Panc1 (cell line): ENCODE results near the gene LACTB. TPM values are rescaled to one million over a fixed set of nuclear protein-coding genes. Genes with fewer than 3 reads are reported as not detected.

Experiments used
- ATAC-seq: fragments of 200-7000 bp; cut with Tn5 transposase; 2 replicates; pipeline ENCODE4 v1.9.1; 2020; ENCODE audit warnings: mild to moderate bottlenecking, moderate library complexity
- BruUV-seq: library from RNA; stranded (reverse); fragments of 400-500 nt; replicated peaks from 2 replicates; lab custom pipeline; 2021; lab: Mats Ljungman, UMichigan
- CTCF ChIA-PET: fragments of 300-600 bp; sonication (Branson Sonifier 250); formaldehyde crosslinking; loops from one replicate; lab custom pipeline; 2022; ENCODE audit warnings: antibody characterized with exemption; lab: Charles Lee
- POLR2A ChIA-PET: fragments of 300-600 bp; sonication (Branson Sonifier 250); formaldehyde crosslinking; loops from one replicate; lab custom pipeline; 2022; ENCODE audit warnings: antibody characterized with exemption; lab: Charles Lee
- DNase-seq: peaks from one replicate; pipeline ENCODE4 v3.0.0-alpha.2; 2010; ENCODE audit warnings: low read depth, low spot score
- H3K27ac ChIP-seq: 2 replicates; pipeline ENCODE4 v1.5.1; 2011; ENCODE audit warnings: mild to moderate bottlenecking, low read length, inconsistent platforms
- H3K27me3 ChIP-seq: fragments of 200-500 bp; sonication (Bioruptor generic); 2 replicates; pipeline ENCODE4 v1.6.0; 2014; ENCODE audit warnings: low read length, inconsistent platforms; ENCODE audit not compliant: control insufficient read depth, insufficient read depth
- H3K36me3 ChIP-seq: fragments of 200-500 bp; sonication (Bioruptor generic); 2 replicates; pipeline ENCODE4 v1.5.1; 2014; ENCODE audit warnings: inconsistent platforms, mild to moderate bottlenecking, low read length, moderate library complexity; ENCODE audit not compliant: control insufficient read depth, insufficient read depth
- H3K4me1 ChIP-seq: 2 replicates; pipeline ENCODE4 v1.5.1; 2011; ENCODE audit warnings: inconsistent platforms, mild to moderate bottlenecking, low read length, moderate library complexity; ENCODE audit not compliant: control insufficient read depth, insufficient read depth
- H3K4me3 ChIP-seq, 2 experiments: 2 replicates each; pipeline ENCODE4 v1.5.1; 2011 to 2012; ENCODE audit warnings: low read depth in 2 of 2, low read length in 2 of 2, mild to moderate bottlenecking in 2 of 2, inconsistent platforms in 1 of 2, moderate library complexity in 1 of 2
- H3K9me3 ChIP-seq: fragments of 200-500 bp; sonication (Bioruptor generic); 2 replicates; pipeline ENCODE4 v1.5.1; 2014; ENCODE audit warnings: low read depth, mild to moderate bottlenecking, inconsistent platforms, low read length, moderate library complexity; ENCODE audit not compliant: control insufficient read depth, insufficient read depth
- POLR2AphosphoS5 ChIP-seq: IDR thresholded peaks from 2 replicates; pipeline ENCODE4 v1.6.1; 2012; ENCODE audit warnings: mild to moderate bottlenecking, low read depth, low read length, moderate library complexity
- SIN3A ChIP-seq: IDR thresholded peaks from 2 replicates; pipeline ENCODE4 v1.6.1; 2012; ENCODE audit warnings: low read depth, mild to moderate bottlenecking, low read length, moderate library complexity, borderline replicate concordance; ENCODE audit not compliant: insufficient read depth
- TCF7L2 ChIP-seq: IDR thresholded peaks from 2 replicates; pipeline ENCODE4 v1.6.1; 2011; ENCODE audit warnings: mild to moderate bottlenecking, low read depth, low read length, inconsistent platforms
- in situ Hi-C: cut with HindIII; loops from 2 replicates; pipeline ENCODE4 v1.10.0; 2016; ENCODE audit warnings: low sequenced_read_pairs, low pct_unique_long_range_greater_than_20kb
- intact Hi-C: fragments of 100-400 bp; cut with micrococcal nuclease; formaldehyde crosslinking; loops from one replicate; pipeline ENCODE4 v1.10.0; 2022; ENCODE audit not compliant: unreplicated experiment
- total RNA-seq: library from RNA; stranded (reverse); gene quantifications from one replicate; pipeline ENCODE4 v1.2.1, GENCODE V29; 2021; ENCODE audit not compliant: unreplicated experiment
- TF ChIP-seq, protein P1 (sequence below), 2 experiments: IDR thresholded peaks; 2 replicates each; pipeline ENCODE4 v1.6.1; 2011 to 2012; ENCODE audit warnings: low read depth in 2 of 2, control low read depth in 1 of 2, low read length in 1 of 2, mild to moderate bottlenecking in 1 of 2, moderate library complexity in 1 of 2; ENCODE audit not compliant: insufficient read depth in 1 of 2
- TF ChIP-seq, protein P2 (sequence below): fragments of 450-650 bp; IDR thresholded peaks from 2 replicates; pipeline ENCODE4 v1.5.1; 2017; ENCODE audit warnings: mild to moderate bottlenecking

The LACTB gene
- total RNA-seq, 1 experiment from 2014 or later: 18.4 TPM

DNA sequence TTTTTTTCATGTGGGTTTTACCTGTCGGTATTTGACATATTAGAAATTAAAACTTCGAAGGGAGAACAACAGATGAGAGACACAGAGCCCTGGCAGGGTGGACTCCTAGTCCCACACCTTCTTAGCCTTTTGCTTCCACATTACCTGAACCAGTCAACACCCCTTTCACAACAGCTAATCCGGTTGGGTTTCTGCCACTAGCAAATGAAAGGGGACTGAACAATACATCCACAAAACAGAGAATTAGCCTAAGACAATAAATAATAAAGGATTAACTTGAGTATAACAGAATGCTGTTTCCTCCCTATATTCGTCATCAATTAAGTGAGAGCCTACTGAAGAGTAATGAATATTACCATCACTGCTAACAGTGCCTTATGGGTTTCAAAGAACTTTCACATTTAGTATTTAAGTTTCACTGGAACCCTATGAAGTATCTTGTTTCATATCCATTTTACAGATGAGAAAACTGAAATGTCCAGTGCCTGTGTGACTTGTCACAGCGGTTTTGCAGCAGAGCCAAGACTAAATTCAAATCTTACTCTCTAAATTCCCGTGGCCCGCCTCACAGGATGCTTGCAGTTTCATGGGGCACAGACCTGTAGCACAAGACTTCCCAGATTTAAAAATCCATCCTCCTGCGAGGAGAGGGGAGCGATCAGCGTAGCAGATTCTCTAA, 66.7 kb downstream of the LACTB start:
- POLR2A ChIA-PET: interaction anchor here (0.6 kb wide), 1 partner anchor 136 kb away, joined by 3 read pairs; no protein-coding TSS in a partner anchor
- Histone ChIP-seq H3K9me3 (no peaks in the 10 kb centered on the region), H3K27me3 (no peaks in the 10 kb centered on the region), H3K4me3 (peak overlapping the region; percentile 67 to 78), H3K4me1 (peaks cover 18% of the 10 kb centered on the region), H3K27ac (peak overlapping the region; percentile 76), H3K36me3 (no peaks in the 10 kb centered on the region; the same call in 1 of the 2 replicates)
- no TSS peak for BruUV-seq
- DNase-seq (no peak), ATAC-seq (no peak)
- TF ChIP-seq, protein P1, sequence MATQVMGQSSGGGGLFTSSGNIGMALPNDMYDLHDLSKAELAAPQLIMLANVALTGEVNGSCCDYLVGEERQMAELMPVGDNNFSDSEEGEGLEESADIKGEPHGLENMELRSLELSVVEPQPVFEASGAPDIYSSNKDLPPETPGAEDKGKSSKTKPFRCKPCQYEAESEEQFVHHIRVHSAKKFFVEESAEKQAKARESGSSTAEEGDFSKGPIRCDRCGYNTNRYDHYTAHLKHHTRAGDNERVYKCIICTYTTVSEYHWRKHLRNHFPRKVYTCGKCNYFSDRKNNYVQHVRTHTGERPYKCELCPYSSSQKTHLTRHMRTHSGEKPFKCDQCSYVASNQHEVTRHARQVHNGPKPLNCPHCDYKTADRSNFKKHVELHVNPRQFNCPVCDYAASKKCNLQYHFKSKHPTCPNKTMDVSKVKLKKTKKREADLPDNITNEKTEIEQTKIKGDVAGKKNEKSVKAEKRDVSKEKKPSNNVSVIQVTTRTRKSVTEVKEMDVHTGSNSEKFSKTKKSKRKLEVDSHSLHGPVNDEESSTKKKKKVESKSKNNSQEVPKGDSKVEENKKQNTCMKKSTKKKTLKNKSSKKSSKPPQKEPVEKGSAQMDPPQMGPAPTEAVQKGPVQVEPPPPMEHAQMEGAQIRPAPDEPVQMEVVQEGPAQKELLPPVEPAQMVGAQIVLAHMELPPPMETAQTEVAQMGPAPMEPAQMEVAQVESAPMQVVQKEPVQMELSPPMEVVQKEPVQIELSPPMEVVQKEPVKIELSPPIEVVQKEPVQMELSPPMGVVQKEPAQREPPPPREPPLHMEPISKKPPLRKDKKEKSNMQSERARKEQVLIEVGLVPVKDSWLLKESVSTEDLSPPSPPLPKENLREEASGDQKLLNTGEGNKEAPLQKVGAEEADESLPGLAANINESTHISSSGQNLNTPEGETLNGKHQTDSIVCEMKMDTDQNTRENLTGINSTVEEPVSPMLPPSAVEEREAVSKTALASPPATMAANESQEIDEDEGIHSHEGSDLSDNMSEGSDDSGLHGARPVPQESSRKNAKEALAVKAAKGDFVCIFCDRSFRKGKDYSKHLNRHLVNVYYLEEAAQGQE (IDR thresholded peaks at IDR 0.05; ENCODE audit: insufficient read depth in 1 of 2, low read depth in 2 of 2, low read length in 1 of 2): no peak
- TF ChIP-seq TCF7L2 (no peak), SIN3A (no peak), POLR2AphosphoS5 (no peak)
- TF ChIP-seq, protein P2, sequence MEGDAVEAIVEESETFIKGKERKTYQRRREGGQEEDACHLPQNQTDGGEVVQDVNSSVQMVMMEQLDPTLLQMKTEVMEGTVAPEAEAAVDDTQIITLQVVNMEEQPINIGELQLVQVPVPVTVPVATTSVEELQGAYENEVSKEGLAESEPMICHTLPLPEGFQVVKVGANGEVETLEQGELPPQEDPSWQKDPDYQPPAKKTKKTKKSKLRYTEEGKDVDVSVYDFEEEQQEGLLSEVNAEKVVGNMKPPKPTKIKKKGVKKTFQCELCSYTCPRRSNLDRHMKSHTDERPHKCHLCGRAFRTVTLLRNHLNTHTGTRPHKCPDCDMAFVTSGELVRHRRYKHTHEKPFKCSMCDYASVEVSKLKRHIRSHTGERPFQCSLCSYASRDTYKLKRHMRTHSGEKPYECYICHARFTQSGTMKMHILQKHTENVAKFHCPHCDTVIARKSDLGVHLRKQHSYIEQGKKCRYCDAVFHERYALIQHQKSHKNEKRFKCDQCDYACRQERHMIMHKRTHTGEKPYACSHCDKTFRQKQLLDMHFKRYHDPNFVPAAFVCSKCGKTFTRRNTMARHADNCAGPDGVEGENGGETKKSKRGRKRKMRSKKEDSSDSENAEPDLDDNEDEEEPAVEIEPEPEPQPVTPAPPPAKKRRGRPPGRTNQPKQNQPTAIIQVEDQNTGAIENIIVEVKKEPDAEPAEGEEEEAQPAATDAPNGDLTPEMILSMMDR: no peak
- intact Hi-C loops: loop anchor here (10.0 kb wide), 1 partner anchor 216 kb away; no protein-coding TSS in a partner anchor
- CTCF ChIA-PET: interaction anchor here (0.5 kb wide), 1 partner anchor 11 kb away, joined by 3 read pairs; no protein-coding TSS in a partner anchor
- in situ Hi-C loops: no loop called here

DNA sequence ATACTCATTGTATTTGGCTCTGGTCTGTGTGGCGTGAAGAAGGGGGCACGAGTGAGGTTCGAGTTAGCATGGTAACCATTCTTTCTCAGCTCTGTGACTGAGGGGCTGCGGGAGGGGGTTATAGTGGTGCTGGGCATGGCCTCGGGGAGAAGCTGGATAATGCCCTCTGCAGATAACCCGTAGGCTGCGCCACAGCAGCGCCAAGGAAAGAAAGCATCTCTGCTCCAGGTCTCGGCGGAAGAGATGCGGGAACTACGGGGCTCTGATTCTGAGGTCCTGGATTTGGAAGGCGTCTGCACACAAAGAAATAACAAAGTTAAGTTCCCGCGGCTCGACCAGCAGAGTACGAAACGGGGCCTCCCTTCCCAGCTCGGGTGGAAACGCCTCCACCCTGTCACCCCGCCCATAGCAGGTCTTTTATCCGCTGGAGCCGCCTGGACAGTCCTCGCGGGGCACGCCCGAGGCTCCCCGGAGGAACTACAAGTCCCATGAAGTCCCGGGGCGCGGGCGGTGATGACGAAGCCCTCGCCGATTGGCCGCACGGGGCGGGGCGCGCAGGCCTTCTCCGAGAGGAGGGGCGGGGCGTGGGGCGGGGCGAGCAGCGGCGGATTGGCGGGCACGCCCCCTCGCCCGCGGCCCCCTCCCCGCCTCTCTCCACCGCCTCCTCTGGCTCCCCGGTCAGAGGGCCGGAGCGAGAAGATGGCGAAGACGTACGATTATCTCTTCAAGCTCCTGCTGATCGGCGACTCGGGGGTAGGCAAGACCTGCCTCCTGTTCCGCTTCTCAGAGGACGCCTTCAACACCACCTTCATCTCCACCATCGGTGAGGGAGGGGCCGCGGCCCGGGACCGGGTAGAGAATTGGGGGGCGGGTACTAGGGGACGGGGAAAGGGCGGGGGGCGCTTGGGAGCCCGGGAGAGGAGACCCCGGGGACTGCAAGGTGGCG, 67.5 kb downstream of the LACTB start, which contains the start of gene RAB8B:
Gene RAB8B, plus strand, starts transcription at position 681 of the 946 bp plus-strand sequence. Its CDS starts 19 bp downstream, at position 700.
- BruUV-seq: no TSS peak
- peak; percentile 62 for DNase-seq
- peak; percentile 30; the same call in 1 of the 2 replicates for TF ChIP-seq POLR2AphosphoS5
- TF ChIP-seq SIN3A: peak; percentile 75; the same call in 1 of the 2 replicates
- TF ChIP-seq, protein P1 (IDR thresholded peaks at IDR 0.05; ENCODE audit: insufficient read depth in 1 of 2, low read depth in 2 of 2, low read length in 1 of 2): no peak
- no peak for TF ChIP-seq TCF7L2
- TF ChIP-seq, protein P2: no peak
- Histone ChIP-seq H3K36me3 (no peaks in the 10 kb centered on the region; the same call in 1 of the 2 replicates), H3K27ac (peak within 1 kb of the TSS; percentile 76), H3K9me3 (no peaks in the 10 kb centered on the region), H3K4me1 (peaks cover 18% of the 10 kb centered on the region), H3K4me3 (peak within 1 kb of the TSS; percentile 67 to 78), H3K27me3 (no peaks in the 10 kb centered on the region)
- ChIA-PET CTCF (interaction anchor here (0.6 to 0.7 kb wide), 2 partner anchors 12 to 89 kb away, joined by 3 to 15 read pairs; no protein-coding TSS in a partner anchor), POLR2A (interaction anchor here (0.6 kb wide), 1 partner anchor 137 kb away, joined by 3 read pairs; no protein-coding TSS in a partner anchor)
- in situ Hi-C loops: no loop called here
- ATAC-seq: peak; percentile 99
- intact Hi-C loops: loop anchor here (10.0 kb wide), 1 partner anchor 216 kb away; no protein-coding TSS in a partner anchor
